Measurements from ENCODE around the gene CREB3L1. TPM values are rescaled to one million over a fixed set of nuclear protein-coding genes. Genes with fewer than 3 reads are reported as not detected.

The CREB3L1 gene
- total and polyA plus RNA-seq, 2 donors (not counting 3 experiments of a cell fraction or from before 2014, with no cell fraction given), result 0.23 to 0.84 TPM

- no peaks in the 10 kb centered on the region for H3K9me1 ChIP-seq (replicated peaks; ENCODE audit: control insufficient read depth, extremely low read depth, insufficient read depth, low read length)
- H3K9me3 ChIP-seq (replicated peaks; ENCODE audit: control insufficient read depth, insufficient read depth, low read length), result no peaks in the 10 kb centered on the region
- POLR2A ChIA-PET, result no interaction called here
- peak; percentile 49 for DNase-seq (ENCODE audit: low read depth, low spot score)
- H3K4me3 ChIP-seq (replicated peaks in 1 of 3; ENCODE audit: insufficient read depth in 1 of 3, low read depth in 1 of 3, low read length in 3 of 3), result no peak overlapping the region
- TF ChIP-seq POLR2AphosphoS5 (IDR thresholded peaks at IDR 0.05; ENCODE audit: insufficient read depth, low read depth, low read length) (no peak), CTCF (IDR thresholded peaks at IDR 0.05; ENCODE audit: extremely low read depth in 1 of 2, insufficient read depth in 1 of 2, low read depth in 1 of 2, low read length in 2 of 2) (peak; percentile 91 to 98), FOS (IDR thresholded peaks at IDR 0.05; ENCODE audit: borderline replicate concordance, insufficient read depth, low read length) (no peak)
- H3K4me2 ChIP-seq (ENCODE audit: insufficient read depth, low read length), result no peak overlapping the region
- H3K9ac ChIP-seq (replicated peaks; ENCODE audit: extremely low read depth, insufficient read depth, low read length), result no peak overlapping the region
- no peaks in the 10 kb centered on the region for H3K4me1 ChIP-seq (ENCODE audit: control insufficient read depth, extremely low read depth, insufficient read depth, low read length)
- H2AFZ ChIP-seq (ENCODE audit: low read depth, low read length), result no peak overlapping the region
- dilution Hi-C loops (cut with MboI; ENCODE audit: extremely low pct_ligation_motif_present, low sequenced_read_pairs) (no loop called here), intact Hi-C loops (cut with micrococcal nuclease) (loop anchor here (1.0 kb wide), 1 partner anchor 169 kb away; no protein-coding TSS in a partner anchor)
- no TSS peak for BruUV-seq (replicated peaks)
- peaks cover 0 to 22% of the 10 kb centered on the region in 2 experiments for H3K36me3 ChIP-seq (ENCODE audit: control insufficient read depth in 2 of 2, extremely low read depth in 1 of 2, insufficient read depth in 2 of 2, low read length in 2 of 2)
- peaks cover 4% of the 10 kb centered on the region for H3K79me2 ChIP-seq (ENCODE audit: control insufficient read depth, insufficient read depth, low read length)
- H3K27ac ChIP-seq (ENCODE audit: insufficient read depth, low read depth, low read length), result no peak overlapping the region
- peak; percentile 94 for FAIRE-seq
- no peaks in the 10 kb centered on the region for H3K27me3 ChIP-seq (ENCODE audit: control insufficient read depth in 2 of 2, insufficient read depth in 2 of 2, low read length in 2 of 2)
- CTCF ChIA-PET, result interaction anchor here (1.2 to 11.6 kb wide), 7 partner anchors 9 to 168 kb away, joined by 3 to 200 read pairs (median 6); partner anchors contain the start of genes CHRM4 and DGKZ
- no peaks in the 10 kb centered on the region for H4K20me1 ChIP-seq (replicated peaks; ENCODE audit: control insufficient read depth, extremely low read depth, insufficient read depth, low read length)
Observed at GRCh38 chr11:46369458-46370152, 92.1 kb downstream of the CREB3L1 start.

GRCh38 chr11:46370253-46370652 is 92.8 kb downstream of the CREB3L1 start:
- no peaks in the 10 kb centered on the region for H3K27me3 ChIP-seq (ENCODE audit: control insufficient read depth in 2 of 2, insufficient read depth in 2 of 2, low read length in 2 of 2)
- H3K79me2 ChIP-seq (ENCODE audit: control insufficient read depth, insufficient read depth, low read length), result no peaks in the 10 kb centered on the region
- ChIA-PET CTCF (interaction anchor here (1.5 to 11.6 kb wide), 3 partner anchors 13 to 168 kb away, joined by 3 to 200 read pairs (median 4); partner anchors contain the start of gene DGKZ), POLR2A (no interaction called here)
- no peaks in the 10 kb centered on the region for H3K9me1 ChIP-seq (replicated peaks; ENCODE audit: control insufficient read depth, extremely low read depth, insufficient read depth, low read length)
- FAIRE-seq (no peak), DNase-seq (ENCODE audit: low read depth, low spot score) (no peak)
- H3K9ac ChIP-seq (replicated peaks; ENCODE audit: extremely low read depth, insufficient read depth, low read length), result no peak overlapping the region
- H3K4me3 ChIP-seq (replicated peaks in 1 of 3; ENCODE audit: insufficient read depth in 1 of 3, low read depth in 1 of 3, low read length in 3 of 3), result no peak overlapping the region
- no peak overlapping the region for H3K4me2 ChIP-seq (ENCODE audit: insufficient read depth, low read length)
- TF ChIP-seq FOS (IDR thresholded peaks at IDR 0.05; ENCODE audit: borderline replicate concordance, insufficient read depth, low read length), result no peak
- no peak for TF ChIP-seq POLR2AphosphoS5 (IDR thresholded peaks at IDR 0.05; ENCODE audit: insufficient read depth, low read depth, low read length)
- no peak for TF ChIP-seq MYC (IDR thresholded peaks at IDR 0.05; ENCODE audit: low read depth, low read length)
- TF ChIP-seq GATA2 (IDR thresholded peaks at IDR 0.05; ENCODE audit: insufficient read depth, insufficient read length, low read depth, low read length), result no peak
- TF ChIP-seq MAX (IDR thresholded peaks at IDR 0.05; ENCODE audit: insufficient read depth, insufficient read length), result no peak
- TF ChIP-seq POLR2A (IDR thresholded peaks at IDR 0.05; ENCODE audit: low read depth, low read length), result no peak
- TF ChIP-seq CTCF (IDR thresholded peaks at IDR 0.05; ENCODE audit: extremely low read depth in 1 of 2, insufficient read depth in 1 of 2, low read depth in 1 of 2, low read length in 2 of 2), result no peak
- no peak for TF ChIP-seq JUN (IDR thresholded peaks at IDR 0.05; ENCODE audit: borderline replicate concordance, insufficient read depth, insufficient read length, low read depth)
- no peak for TF ChIP-seq EZH2 (IDR thresholded peaks at IDR 0.05; ENCODE audit: borderline replicate concordance, low read depth, low read length, severe bottlenecking)
- H3K4me1 ChIP-seq (ENCODE audit: control insufficient read depth, extremely low read depth, insufficient read depth, low read length), result no peaks in the 10 kb centered on the region
- no peaks in the 10 kb centered on the region for H3K9me3 ChIP-seq (replicated peaks; ENCODE audit: control insufficient read depth, insufficient read depth, low read length)
- no peak overlapping the region for H3K27ac ChIP-seq (ENCODE audit: insufficient read depth, low read depth, low read length)
- H4K20me1 ChIP-seq (replicated peaks; ENCODE audit: control insufficient read depth, extremely low read depth, insufficient read depth, low read length), result no peaks in the 10 kb centered on the region
- intact Hi-C loops (cut with micrococcal nuclease) (no loop called here), dilution Hi-C loops (cut with MboI; ENCODE audit: extremely low pct_ligation_motif_present, low sequenced_read_pairs) (no loop called here)
- H3K36me3 ChIP-seq (ENCODE audit: control insufficient read depth in 2 of 2, extremely low read depth in 1 of 2, insufficient read depth in 2 of 2, low read length in 2 of 2), result peaks cover 0 to 28% of the 10 kb centered on the region in 2 experiments
- BruUV-seq (replicated peaks), result no TSS peak
- no peak overlapping the region for H2AFZ ChIP-seq (ENCODE audit: low read depth, low read length)

All from endothelial cell of umbilical vein (primary cell).